Cardiac muscle cell (in vitro differentiated cells and primary cell): ENCODE results near the gene CLDND1. TPM values are rescaled to one million over a fixed set of nuclear protein-coding genes. Genes with fewer than 3 reads are reported as not detected.

Experiments
- DNase-seq, 2 donors: peaks; one replicate each; pipeline versions ENCODE4 v3.0.0 to v3.0.0-alpha.2; 2010 to 2017; ENCODE audit warnings: low read depth in 1 of 2, low spot score in 1 of 2
- H3K27ac ChIP-seq: fragments of 200-600 bp; sonication (generic); 2 replicates; pipeline ENCODE4 v1.5.1; 2016
- H3K27me3 ChIP-seq: fragments of 200-600 bp; sonication (generic); 2 replicates; pipeline ENCODE4 v1.6.0; 2016; ENCODE audit warnings: control low read depth
- H3K36me3 ChIP-seq: fragments of 200-600 bp; sonication (generic); 2 replicates; pipeline ENCODE4 v1.5.1; 2016; ENCODE audit warnings: control low read depth
- H3K4me1 ChIP-seq: fragments of 200-600 bp; sonication (generic); 2 replicates; pipeline ENCODE4 v1.8.1; 2017; ENCODE audit warnings: low read depth, mild to moderate bottlenecking, mixed run types
- H3K4me3 ChIP-seq: fragments of 200-600 bp; sonication (generic); 2 replicates; pipeline ENCODE4 v1.5.1; 2016; ENCODE audit warnings: mild to moderate bottlenecking
- H3K9me3 ChIP-seq: fragments of 200-600 bp; sonication (generic); 2 replicates; pipeline ENCODE4 v1.5.1; 2017; ENCODE audit warnings: low read depth, mild to moderate bottlenecking, control low read depth
- polyA plus RNA-seq: library from polyadenylated mRNA; unstranded; fragments of >200 nt; fragmentation: Nextera tagmentation; extraction: Ambion mirVana; gene quantifications from 2 replicates; pipeline ENCODE4 v1.2.1, GENCODE V29; 2016
- total RNA-seq: library from RNA; depleted of rRNA; stranded (reverse); fragments of >200 nt; gene quantifications from 2 replicates; pipeline ENCODE4 v1.2.3, GENCODE V29; 2016
- TF ChIP-seq, protein P1 (sequence below): IDR thresholded peaks from 2 replicates; pipeline ENCODE4 v1.5.1; 2012; ENCODE audit warnings: low read depth, mild to moderate bottlenecking, low read length

Gene CLDND1
- total and polyA plus RNA-seq, 2 experiments from 2014 or later: 59.6 to 70.1 TPM

DNA sequence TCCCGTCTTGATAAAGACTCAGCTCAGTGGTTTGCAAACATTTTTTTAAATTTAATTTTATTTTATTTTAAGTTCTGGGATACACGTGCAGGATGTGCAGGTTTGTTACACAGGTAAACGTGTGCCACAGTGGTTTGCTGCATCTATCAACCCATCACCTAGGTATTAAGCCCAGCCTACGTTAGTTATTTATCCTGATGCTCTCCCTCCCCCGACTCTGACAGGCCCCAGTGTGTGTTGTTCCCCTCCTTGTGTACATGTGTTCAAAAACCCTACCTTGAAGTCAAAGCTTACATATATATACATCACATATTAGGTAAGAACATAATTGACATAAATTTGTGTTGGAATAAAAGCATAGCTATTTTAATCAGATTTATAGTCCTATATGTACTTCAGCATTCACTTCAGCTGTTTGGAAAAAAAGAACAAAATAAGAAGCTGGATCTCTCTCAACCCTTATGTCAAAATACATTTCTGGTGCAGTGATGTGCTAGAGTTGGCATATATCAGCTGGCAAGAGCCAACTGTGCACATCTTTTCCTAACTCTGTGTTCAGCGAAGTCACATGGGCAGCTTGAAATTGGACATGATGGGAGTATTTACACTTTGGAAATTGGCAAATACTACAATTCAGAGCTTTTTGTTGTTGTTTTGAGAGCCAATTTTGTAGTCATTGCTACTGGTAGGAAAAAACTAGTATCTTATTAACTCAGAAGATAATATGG lies 35.6 kb upstream of the CLDND1 start:
- Histone ChIP-seq H3K4me1 (no peaks in the 10 kb centered on the region), H3K27me3 (peaks cover 4% of the 10 kb centered on the region), H3K36me3 (no peaks in the 10 kb centered on the region), H3K4me3 (no peak overlapping the region), H3K27ac (no peak overlapping the region), H3K9me3 (no peaks in the 10 kb centered on the region)
- TF ChIP-seq, protein P1, sequence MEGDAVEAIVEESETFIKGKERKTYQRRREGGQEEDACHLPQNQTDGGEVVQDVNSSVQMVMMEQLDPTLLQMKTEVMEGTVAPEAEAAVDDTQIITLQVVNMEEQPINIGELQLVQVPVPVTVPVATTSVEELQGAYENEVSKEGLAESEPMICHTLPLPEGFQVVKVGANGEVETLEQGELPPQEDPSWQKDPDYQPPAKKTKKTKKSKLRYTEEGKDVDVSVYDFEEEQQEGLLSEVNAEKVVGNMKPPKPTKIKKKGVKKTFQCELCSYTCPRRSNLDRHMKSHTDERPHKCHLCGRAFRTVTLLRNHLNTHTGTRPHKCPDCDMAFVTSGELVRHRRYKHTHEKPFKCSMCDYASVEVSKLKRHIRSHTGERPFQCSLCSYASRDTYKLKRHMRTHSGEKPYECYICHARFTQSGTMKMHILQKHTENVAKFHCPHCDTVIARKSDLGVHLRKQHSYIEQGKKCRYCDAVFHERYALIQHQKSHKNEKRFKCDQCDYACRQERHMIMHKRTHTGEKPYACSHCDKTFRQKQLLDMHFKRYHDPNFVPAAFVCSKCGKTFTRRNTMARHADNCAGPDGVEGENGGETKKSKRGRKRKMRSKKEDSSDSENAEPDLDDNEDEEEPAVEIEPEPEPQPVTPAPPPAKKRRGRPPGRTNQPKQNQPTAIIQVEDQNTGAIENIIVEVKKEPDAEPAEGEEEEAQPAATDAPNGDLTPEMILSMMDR: no peak
- DNase-seq: no peak

DNA sequence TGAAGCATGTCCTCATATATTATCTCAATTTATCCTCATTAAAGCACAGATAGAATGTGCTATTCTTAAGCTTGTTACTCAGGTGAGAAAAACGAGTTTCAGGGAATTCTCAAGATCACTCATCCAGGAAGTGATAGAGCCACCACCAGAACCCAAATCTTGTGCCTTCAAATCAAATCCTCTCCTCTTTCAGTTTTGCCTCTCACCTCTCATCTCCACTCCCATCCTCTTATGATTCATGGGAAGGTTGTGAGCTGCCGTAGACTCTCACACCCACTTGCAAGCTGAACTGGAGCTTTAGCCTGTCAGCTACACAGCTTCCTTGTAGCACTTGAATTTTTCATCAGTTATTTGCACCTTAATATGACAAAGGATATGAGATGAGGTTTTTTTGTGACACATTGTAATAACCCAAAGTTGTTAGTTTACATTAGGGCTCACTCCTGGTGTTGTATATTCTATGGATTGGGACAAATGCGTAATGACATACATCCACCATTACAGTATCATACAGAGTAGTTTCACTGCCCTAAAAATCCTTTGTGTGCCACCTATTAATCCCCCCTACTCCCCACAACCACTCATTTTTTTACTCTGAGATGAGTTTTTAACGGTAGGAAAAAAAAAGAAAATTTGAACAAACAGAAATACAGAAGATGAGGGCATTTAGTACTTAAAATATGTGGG lies 34.8 kb upstream of the CLDND1 start:
- H3K9me3 ChIP-seq: no peaks in the 10 kb centered on the region
- H3K4me3 ChIP-seq: no peak overlapping the region
- DNase-seq: no peak
- TF ChIP-seq, protein P1: no peak
- H3K27ac ChIP-seq: no peak overlapping the region
- H3K4me1 ChIP-seq: no peaks in the 10 kb centered on the region
- H3K36me3 ChIP-seq: no peaks in the 10 kb centered on the region
- H3K27me3 ChIP-seq: peaks cover 4% of the 10 kb centered on the region

DNA sequence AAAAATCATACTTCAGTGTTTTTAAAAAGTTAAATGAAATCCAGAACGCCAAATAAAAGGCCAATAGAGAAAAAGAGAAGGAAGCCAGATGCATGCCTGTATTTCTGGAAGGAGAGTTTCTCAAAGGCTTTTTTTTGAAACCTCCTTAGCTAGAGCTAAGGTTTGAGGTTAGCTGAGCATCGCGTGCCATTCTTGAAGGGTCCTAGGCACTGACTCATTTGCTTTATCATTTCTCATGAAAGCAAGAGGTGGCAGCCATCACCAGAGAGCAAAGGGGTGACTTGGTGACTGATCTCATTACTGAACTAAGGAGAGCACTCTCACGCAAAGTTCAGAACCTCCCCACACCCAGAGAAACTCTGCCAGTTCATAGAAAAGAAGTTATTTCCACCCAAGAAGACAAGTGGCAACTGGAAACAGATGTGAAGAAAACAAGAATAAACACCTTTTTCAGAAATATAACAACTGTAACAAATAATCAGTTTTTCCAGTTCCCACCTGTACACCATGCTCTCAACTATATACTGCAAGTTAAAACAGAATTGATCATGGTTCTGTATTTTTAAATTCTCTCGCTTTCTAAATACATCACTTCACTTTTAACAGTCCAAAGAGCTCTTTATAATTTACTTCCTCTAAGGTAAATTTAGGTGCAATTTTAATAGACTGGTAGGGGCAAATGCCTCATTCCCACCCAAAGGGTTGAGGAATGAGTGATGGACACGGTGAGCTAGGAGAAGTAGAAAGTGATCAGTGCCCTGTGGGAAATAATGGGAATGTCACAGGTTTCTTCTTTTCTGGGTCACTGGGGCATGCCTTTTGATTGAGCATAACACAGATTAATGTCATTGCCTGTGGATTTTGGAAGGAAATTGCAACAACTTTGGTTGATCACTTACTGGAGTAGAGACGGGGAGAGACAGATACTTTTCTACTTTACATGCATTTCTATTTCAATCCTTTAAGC lies 33.7 kb upstream of the CLDND1 start:
- no peak for DNase-seq
- Histone ChIP-seq H3K9me3 (no peaks in the 10 kb centered on the region), H3K4me3 (no peak overlapping the region), H3K4me1 (no peaks in the 10 kb centered on the region), H3K27me3 (peaks cover 4% of the 10 kb centered on the region), H3K27ac (no peak overlapping the region), H3K36me3 (no peaks in the 10 kb centered on the region)
- TF ChIP-seq, protein P1: no peak

DNA sequence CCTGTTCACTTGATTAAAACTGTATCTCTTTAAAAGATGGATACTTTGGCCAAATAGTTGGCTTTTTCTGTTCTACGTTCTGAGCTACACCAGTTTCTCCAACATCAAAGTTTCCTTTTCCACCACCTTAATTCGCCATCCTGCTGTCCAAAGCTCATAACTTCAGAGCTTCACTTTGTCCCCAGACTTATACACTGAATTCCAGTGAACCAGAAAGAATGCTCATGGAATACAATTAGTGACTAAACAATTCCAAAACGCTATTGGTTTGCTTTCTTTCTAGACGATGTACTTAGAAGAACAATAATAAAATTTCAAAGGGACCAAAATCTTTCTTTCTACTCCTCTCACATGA lies 32.3 kb upstream of the CLDND1 start:
- Histone ChIP-seq H3K9me3 (no peaks in the 10 kb centered on the region), H3K4me3 (no peak overlapping the region), H3K4me1 (no peaks in the 10 kb centered on the region), H3K27ac (no peak overlapping the region), H3K36me3 (no peaks in the 10 kb centered on the region), H3K27me3 (peaks cover 4% of the 10 kb centered on the region)
- TF ChIP-seq, protein P1: no peak
- no peak for DNase-seq

DNA sequence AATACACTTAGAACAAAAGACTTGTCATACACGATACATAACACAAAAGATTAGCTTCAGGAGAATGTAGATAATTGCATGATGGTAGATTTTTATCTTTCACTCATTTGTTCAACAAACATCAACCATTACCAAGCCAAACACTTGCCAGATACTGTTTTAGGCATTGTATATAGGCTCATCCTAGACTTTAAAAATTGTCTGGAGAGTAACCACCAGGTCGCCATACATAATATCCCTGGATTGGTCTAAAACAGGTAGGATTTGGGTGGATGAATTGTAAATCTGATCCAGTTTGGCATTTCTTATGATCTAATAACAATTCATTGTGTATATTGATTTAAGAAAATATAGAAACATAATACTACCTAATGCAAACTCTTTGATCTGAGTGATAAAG lies 31.9 kb upstream of the CLDND1 start:
- H3K36me3 ChIP-seq: no peaks in the 10 kb centered on the region
- no peaks in the 10 kb centered on the region for H3K9me3 ChIP-seq
- H3K27me3 ChIP-seq: peaks cover 4% of the 10 kb centered on the region
- H3K4me3 ChIP-seq: no peak overlapping the region
- no peak overlapping the region for H3K27ac ChIP-seq
- TF ChIP-seq, protein P1: no peak
- no peaks in the 10 kb centered on the region for H3K4me1 ChIP-seq
- DNase-seq: no peak
